Liver (tissue), 3 donors: ENCODE data around the gene EFHD1.

ENCODE experiments used
- ATF3 ChIP-seq: IDR thresholded peaks from 2 replicates; pipeline ENCODE4 v1.6.1; 2016; ENCODE audit warnings: antibody characterized with exemption
- CTCF ChIP-seq: fragments of 150-350 bp; IDR thresholded peaks from 2 replicates; pipeline ENCODE4 v1.5.1; 2017; ENCODE audit warnings: improper control_type of control experiment, low read depth, low read length; ENCODE audit not compliant: missing input control
- GABPA ChIP-seq, 2 donors: IDR thresholded peaks in 1 of 2; conservative IDR thresholded peaks in 1 of 2; 2 replicates each; pipeline ENCODE4 v1.6.1; 2016; ENCODE audit warnings: antibody characterized with exemption in 2 of 2, mild to moderate bottlenecking in 1 of 2, moderate library complexity in 1 of 2
- REST ChIP-seq: IDR thresholded peaks from 2 replicates; pipeline ENCODE4 v1.6.1; 2016; ENCODE audit warnings: antibody characterized with exemption, mild to moderate bottlenecking
- YY1 ChIP-seq: IDR thresholded peaks from 2 replicates; pipeline ENCODE4 v1.6.1; 2016; ENCODE audit warnings: antibody characterized with exemption, mild to moderate bottlenecking
- TF ChIP-seq, protein P1 (sequence below): IDR thresholded peaks from 2 replicates; pipeline ENCODE4 v1.6.1; 2016; ENCODE audit warnings: antibody characterized with exemption
- donor health status: healthy.
- donor health status: healthy.

DNA sequence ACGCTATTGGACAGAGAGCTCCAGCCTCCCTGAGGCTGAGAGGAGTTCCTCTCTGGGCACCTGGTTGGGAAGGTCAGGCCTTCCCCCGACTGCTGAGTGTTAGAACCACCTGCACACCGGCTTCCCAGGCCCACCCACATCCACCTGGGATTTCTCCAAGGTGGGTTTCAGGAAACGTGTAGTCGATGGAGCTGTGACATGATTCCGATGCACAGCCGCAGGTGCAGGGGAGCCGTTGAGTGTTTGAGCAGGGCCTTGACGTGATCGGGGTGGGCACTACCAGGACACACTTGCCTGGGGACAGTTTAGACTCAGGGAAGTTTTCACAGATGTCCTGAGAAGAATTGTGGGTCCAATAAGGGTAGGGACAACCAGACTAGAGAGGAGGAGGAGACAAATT is 42.0 kb downstream of the EFHD1 start:
- TF ChIP-seq CTCF: no peak
- TF ChIP-seq REST: no peak
- TF ChIP-seq, protein P1, sequence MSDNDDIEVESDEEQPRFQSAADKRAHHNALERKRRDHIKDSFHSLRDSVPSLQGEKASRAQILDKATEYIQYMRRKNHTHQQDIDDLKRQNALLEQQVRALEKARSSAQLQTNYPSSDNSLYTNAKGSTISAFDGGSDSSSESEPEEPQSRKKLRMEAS: no peak
- TF ChIP-seq YY1: no peak
- TF ChIP-seq GABPA (IDR thresholded peaks at IDR 0.05 in 1 of 2, conservative IDR thresholded peaks at IDR 0.05 in 1 of 2): no peak
- TF ChIP-seq ATF3: no peak
